KBM-7 (cell line): ENCODE data around the gene SUGCT.
"Not testable (repeated sequence)": the region's sequence is repeated elsewhere in the genome, so short reads cannot be mapped to it uniquely, and the experiment has no call there.

Experiments
- DNase-seq: peaks from one replicate; pipeline ENCODE4 v3.0.0-alpha.2; 2015
- in situ Hi-C: fragments of 300-500 bp; cut with MboI; formaldehyde crosslinking; loops from 2 replicates; pipeline ENCODE4 v1.14.3; 2020; ENCODE audit warnings: low sequenced_read_pairs, low pct_unique_long_range_greater_than_20kb, mixed read lengths

The SUGCT gene

GRCh38 chr7:40135317-40135610 is 459 bp downstream of the SUGCT start:
- no peak for DNase-seq
- in situ Hi-C loops, result no loop called here

DNA sequence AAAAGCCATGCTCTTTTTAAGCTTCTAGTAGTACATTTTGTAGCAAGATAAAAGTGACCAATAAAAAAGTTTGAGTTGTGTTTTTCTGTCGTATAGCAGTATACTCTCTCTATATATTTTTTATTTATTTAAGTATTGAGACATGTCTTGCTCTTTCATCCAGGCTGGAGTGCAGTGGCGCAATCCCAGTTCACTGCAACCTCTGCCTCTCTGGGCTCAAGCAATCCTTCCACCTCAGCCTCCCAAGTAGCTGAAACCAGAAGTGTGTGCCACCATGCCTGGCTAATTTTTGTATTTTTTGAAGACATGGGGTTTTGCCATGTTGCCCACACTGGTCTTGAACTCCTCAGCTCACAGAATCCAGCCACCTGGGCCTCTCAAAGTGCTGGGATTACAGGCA is 2.8 kb downstream of the SUGCT start:
- no peak for DNase-seq
- in situ Hi-C loops, result no loop called here

GRCh38 chr7:40138973-40139372 is 4.2 kb downstream of the SUGCT start:
- in situ Hi-C loops, result no loop called here
- no peak for DNase-seq

DNA sequence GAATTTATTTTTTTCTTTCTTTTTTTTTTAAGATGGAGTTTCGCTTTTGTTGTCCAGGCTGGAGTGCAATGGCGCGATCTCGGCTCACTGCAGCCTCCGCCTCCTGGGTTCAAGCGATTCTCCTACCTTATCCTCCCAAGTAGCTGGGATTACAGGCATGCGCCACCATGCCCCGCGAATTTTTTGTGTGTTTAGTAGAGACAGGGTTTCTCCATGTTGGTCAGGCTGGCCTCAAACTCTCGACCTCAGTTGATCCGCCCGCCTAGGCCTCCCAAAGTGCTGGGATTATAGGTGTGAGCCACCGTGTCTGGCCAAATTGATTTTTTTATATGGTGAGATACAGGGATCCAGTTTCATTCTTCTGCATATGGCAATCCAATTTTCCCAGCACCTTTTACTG is 5.1 kb downstream of the SUGCT start:
- DNase-seq, in situ Hi-C loops: not testable (repeated sequence)

- DNase-seq, in situ Hi-C loops: not testable (repeated sequence)
These were observed 7.1 kb downstream of the SUGCT start for GRCh38 chr7:40141916-40142315.

DNA sequence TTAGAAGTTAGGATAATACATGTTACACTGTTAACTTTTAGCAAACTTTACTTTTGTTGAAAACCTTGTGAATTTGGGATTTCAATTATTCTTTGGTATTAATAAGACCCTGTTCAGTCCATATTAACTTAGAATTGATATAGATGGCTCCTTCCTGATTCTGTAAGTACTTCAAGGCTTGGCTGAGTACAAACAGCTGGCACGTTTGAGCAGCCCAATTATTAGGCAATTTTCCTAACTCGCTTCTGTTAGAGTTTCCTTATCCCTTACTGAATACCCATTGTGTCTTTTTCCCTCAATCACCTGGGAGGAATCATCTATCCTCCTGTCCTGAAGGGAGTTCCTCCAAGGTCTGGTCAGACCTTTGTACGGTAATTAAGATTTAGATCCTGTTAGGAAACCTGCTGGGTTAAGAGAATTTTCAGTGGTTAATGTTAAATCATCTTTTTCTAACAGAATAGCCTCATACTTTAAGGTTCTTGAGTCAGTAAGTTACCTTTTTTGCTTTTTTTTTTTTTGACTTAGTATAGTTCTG is 10.9 kb downstream of the SUGCT start:
- DNase-seq, in situ Hi-C loops: not testable (repeated sequence)

DNA sequence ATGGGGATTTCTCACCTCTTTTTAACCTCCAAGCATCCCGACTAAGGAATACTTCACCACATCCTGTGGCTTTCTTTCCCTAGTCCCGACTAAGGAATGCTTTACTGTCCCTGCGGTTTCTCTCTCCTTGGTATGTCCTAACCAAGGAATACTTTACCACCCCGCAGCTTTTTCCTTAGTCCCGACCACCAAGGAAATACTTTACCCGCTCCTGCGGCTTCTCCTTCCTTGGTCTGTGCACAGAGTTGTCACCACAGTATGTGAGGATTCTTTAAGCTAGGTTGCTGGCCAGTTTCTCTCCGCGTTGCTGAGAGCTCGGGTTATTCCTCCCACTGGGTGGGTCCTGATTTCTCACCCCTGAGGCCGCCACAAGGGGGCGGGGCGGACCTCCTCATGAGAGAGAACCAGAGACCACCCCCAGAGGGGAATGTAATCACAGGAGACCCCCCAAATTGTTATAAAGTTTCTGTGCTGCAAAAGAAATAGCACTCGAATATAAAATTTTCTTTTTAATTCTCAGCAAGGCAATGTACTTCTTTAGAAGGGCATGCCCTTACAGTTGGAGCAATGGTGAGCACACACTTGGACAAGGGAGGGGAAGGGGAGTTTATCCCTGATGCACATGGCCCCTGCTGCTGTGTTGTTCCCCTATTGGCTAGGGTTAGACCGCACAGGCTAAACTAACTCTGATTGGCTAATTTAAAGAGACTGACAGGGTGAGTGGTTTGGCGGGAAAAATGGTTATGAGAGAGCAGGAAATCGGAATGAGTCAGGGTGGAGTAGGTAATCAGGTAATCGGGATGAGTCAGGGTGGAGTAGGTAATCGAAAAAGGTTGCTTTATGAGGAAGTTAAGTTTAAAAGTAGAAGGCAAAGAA is 12.8 kb downstream of the SUGCT start:
- DNase-seq, result no peak
- in situ Hi-C loops, result no loop called here

DNA sequence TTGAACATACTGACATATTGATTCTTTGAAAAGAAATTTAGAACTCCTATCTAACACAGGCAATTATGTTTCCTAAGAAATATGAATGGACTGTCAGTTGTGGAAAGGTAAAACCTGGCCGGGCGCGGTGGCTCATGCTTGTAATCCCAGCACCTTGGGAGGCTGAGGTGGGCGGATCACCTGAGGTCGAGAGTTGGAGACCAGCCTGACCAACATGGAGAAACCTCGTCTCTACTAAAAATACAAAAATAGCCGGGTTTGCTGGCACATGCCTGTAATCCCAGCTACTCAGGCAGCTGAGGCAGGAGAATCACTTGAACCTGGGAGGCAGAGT is 13.4 kb downstream of the SUGCT start:
- DNase-seq, in situ Hi-C loops: not testable (repeated sequence)

DNA sequence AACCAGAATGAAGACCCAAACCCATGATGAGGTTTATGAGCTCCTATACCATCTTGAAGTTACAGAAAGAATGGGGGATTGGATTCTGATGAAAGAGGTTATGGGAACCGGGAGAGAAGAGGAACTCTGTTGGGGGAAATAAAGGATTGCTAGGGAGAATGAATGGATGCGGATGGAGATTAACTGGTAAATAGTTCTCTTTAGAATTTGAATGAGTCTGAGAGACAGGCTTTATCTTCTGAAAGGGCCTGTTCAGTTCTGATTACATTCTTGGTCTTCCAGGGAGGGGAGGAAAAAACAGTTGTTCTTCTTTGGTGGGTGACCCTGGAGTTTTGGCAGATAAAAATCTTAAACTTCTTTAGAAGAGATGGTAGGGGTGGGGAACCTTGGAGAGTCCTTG is 13.9 kb downstream of the SUGCT start:
- in situ Hi-C loops, result no loop called here
- DNase-seq, result no peak

DNA sequence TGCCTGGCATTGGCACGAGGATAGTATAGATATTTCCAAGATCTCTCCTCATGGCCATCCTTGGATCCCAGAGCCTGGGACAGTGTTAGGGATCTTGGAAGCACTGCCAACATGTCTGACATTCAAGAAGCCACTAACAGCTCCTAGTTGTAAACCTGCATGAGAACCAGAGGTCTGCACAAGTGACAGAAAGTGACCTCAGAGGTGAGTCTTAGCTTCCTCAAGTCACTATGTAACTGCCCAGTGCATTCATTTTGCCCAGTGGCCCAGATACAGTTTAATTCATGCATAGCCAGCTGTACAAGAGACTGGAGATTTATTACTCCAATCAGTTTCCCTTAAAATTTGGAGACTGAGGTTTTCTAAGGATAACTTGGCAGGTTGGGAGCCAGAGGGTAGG is 16.7 kb downstream of the SUGCT start:
- DNase-seq, result no peak

GRCh38 chr7:40156988-40157387 is 22.2 kb downstream of the SUGCT start:
- no peak for DNase-seq
- in situ Hi-C loops, result no loop called here

More for the DNA sequence above, 16.7 kb downstream of the SUGCT start:
- in situ Hi-C loops, result no loop called here

DNA sequence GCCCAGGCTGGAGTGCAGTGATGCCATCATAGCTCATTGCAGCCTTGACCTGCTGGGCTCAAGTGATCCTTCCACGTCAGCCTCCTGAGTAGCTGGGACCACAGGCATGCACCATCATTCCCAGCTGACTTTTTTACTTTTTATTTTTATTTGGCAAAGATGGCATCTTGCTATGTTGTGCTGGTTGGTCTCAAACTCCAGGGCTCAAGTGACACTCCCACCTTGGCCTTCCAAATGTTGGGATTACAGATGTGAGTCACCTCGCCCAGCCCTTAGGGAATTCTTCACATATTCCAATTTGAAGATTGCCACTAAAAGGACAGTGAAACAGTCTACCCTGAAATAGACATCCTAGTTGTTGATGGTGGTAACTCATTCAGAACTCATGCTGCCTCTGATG is 27.7 kb downstream of the SUGCT start:
- DNase-seq, result no peak
- in situ Hi-C loops, result no loop called here

- in situ Hi-C loops, result no loop called here
- no peak for DNase-seq
These were observed 30.4 kb downstream of the SUGCT start for GRCh38 chr7:40165216-40165615.

DNA sequence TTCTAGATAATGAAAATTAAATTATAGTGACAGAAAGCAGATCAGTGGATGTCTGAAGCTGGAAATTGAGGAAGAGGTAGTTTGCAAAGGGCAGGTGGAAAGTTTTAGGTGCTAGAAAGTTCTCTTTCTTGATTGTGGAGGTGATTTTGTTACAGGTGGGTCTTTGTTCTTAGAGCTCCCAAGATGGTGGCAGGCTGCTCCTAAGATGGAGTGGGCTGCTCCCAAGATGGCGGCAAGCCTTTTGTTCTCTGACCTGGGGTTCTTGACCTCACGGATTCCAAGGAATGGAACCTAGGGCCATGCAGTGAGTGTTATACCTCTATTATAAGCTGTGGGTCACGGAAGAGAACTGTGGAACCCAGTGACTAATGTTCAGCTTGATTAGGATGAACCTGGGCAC is 32.5 kb downstream of the SUGCT start:
- DNase-seq, result no peak
- in situ Hi-C loops, result no loop called here

DNA sequence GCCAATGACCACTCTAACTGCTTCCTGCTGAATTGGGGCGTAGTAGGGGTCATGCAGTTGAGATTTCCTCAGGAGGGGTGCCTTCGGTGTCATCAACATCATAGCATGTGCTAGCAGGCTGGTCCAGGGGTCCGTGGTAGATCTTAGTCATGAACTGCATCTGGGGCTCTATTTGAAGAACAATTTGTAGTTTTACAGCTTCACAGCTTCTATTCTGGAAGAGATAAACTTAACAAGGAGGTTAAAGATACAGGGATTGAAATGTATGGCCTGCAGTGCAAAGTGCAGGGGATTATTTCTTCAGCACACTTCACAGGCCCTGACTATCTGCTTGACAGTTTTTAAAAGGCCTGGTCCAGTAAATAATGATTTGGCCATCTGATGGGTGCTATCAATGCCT is 33.5 kb downstream of the SUGCT start:
- in situ Hi-C loops, DNase-seq: not testable (repeated sequence)

DNA sequence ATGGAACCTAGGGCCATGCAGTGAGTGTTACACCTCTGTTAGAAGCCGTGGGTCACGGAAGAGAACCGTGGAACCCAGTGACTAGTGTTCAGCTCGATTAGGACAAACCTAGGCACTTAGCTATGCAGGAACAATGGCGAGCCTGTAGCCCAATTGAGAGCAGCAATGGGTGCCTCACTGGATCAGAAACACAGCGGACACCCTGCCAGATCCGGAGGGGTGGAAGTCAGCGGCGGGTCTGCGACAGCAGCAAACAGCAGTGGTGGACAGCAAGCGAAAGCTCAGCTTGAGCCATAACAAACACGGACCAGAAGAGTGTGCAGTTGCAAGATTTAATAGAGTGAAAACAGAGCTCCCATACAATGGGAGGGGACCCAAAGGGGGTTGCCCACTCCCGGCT is 38.3 kb downstream of the SUGCT start:
- in situ Hi-C loops, DNase-seq: not testable (repeated sequence)

DNA sequence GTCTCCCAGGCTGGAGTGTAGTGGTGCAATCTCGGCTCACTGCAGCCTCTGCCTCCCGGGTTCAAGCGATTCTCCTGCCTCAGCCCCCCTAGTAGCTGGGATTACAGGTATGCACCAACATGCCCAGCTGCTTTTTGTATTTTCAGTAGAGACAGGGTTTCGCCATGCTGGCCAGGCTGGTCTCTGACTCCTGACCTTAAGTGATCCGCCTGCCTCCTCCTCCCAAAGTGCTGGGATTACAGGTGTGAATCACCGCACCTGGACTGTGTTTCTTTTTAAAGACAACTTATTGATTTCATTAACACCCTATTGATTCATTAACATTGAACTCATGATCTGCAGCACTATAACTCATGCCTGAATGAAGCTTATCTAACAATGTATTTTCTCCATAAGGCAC is 40.5 kb downstream of the SUGCT start:
- DNase-seq, in situ Hi-C loops: not testable (repeated sequence)

GRCh38 chr7:40175725-40176510 is 41.1 kb downstream of the SUGCT start:
- in situ Hi-C loops, result no loop called here
- DNase-seq, result no peak

GRCh38 chr7:40177071-40177470 is 42.3 kb downstream of the SUGCT start:
- no peak for DNase-seq
- in situ Hi-C loops, result no loop called here

- no peak for DNase-seq
- in situ Hi-C loops, result no loop called here
These were observed 47.6 kb downstream of the SUGCT start for GRCh38 chr7:40182452-40182851.
